Loucy (cell line): Measurements from ENCODE around the gene SH3RF3.
A peak's percentile ranks its signal among the peaks of the same experiment; 100 is the strongest.

Experiments used
- H2AFZ ChIP-seq: fragments of 200-600 bp; sonication (generic); 2 replicates; pipeline ENCODE4 v1.6.0; 2016; ENCODE audit warnings: antibody characterized with exemption, mild to moderate bottlenecking, low read length, moderate library complexity
- H3F3A ChIP-seq: fragments of 200-600 bp; 2 replicates; pipeline ENCODE4 v1.6.0; 2016; ENCODE audit warnings: antibody characterized with exemption, low read depth, mild to moderate bottlenecking
- H3K27me3 ChIP-seq: fragments of 200-600 bp; sonication (generic); 2 replicates; pipeline ENCODE4 v1.6.1; 2014; ENCODE audit warnings: low read length, mild to moderate bottlenecking; ENCODE audit not compliant: insufficient read depth, poor library complexity, severe bottlenecking
- H3K36me3 ChIP-seq: fragments of 200-600 bp; sonication (generic); 2 replicates; pipeline ENCODE4 v1.6.1; 2016; ENCODE audit warnings: low read length; ENCODE audit not compliant: insufficient read depth
- H3K4me1 ChIP-seq: fragments of 200-600 bp; sonication (generic); 2 replicates; pipeline ENCODE4 v1.5.1; 2014; ENCODE audit warnings: low read length, mild to moderate bottlenecking; ENCODE audit not compliant: insufficient read depth, poor library complexity, severe bottlenecking
- H3K4me2 ChIP-seq: fragments of 200-600 bp; sonication (generic); 2 replicates; pipeline ENCODE4 v1.6.0; 2014; ENCODE audit warnings: antibody characterized with exemption, low read length, low read depth, mild to moderate bottlenecking; ENCODE audit not compliant: poor library complexity, severe bottlenecking
- H3K4me3 ChIP-seq: fragments of 200-600 bp; sonication (generic); 2 replicates; pipeline ENCODE4 v1.5.1; 2014; ENCODE audit warnings: low read length, mild to moderate bottlenecking, mixed read lengths; ENCODE audit not compliant: poor library complexity, severe bottlenecking
- H3K79me2 ChIP-seq: fragments of 200-600 bp; sonication (generic); 2 replicates; pipeline ENCODE4 v1.6.1; 2014; ENCODE audit warnings: low read length; ENCODE audit not compliant: insufficient read depth
- H3K9ac ChIP-seq: fragments of 200-600 bp; sonication (generic); 2 replicates; pipeline ENCODE4 v1.6.0; 2014; ENCODE audit warnings: mild to moderate bottlenecking, low read depth, low read length, moderate library complexity; ENCODE audit not compliant: poor library complexity, severe bottlenecking
- H3K9me2 ChIP-seq: fragments of 200-600 bp; sonication (generic); replicated peaks from 2 replicates; pipeline ENCODE4 v1.6.1; 2016; ENCODE audit warnings: low read depth, low read length, mixed read lengths
- H3K9me3 ChIP-seq: fragments of 200-600 bp; sonication (generic); 2 replicates; pipeline ENCODE4 v1.6.1; 2014; ENCODE audit warnings: mild to moderate bottlenecking, antibody characterized with exemption, low read length, low read depth; ENCODE audit not compliant: insufficient read depth
- H4K20me1 ChIP-seq: fragments of 200-600 bp; sonication (generic); 2 replicates; pipeline ENCODE4 v1.6.0; 2014; ENCODE audit warnings: antibody characterized with exemption, low read length, mild to moderate bottlenecking; ENCODE audit not compliant: insufficient read depth, poor library complexity, severe bottlenecking
- EZH2phosphoT487 ChIP-seq: fragments of 200-600 bp; IDR thresholded peaks from 2 replicates; pipeline ENCODE4 v1.6.1; 2018; ENCODE audit warnings: antibody characterized with exemption, mild to moderate bottlenecking, moderate library complexity, borderline replicate concordance
- TF ChIP-seq, protein P1 (sequence below): fragments of 200-600 bp; sonication (generic); conservative IDR thresholded peaks from 2 replicates; pipeline ENCODE4 v1.5.1; 2014; ENCODE audit warnings: mild to moderate bottlenecking, antibody characterized with exemption, low read length

The SH3RF3 gene

GRCh38 chr2:109408043-109408335 is 279.0 kb downstream of the SH3RF3 start:
- no peaks in the 10 kb centered on the region for H3K9me2 ChIP-seq

GRCh38 chr2:109409321-109410038 is 280.5 kb downstream of the SH3RF3 start:
- H3K79me2 ChIP-seq = no peaks in the 10 kb centered on the region
- H3K9ac ChIP-seq = no peak overlapping the region
- no peaks in the 10 kb centered on the region for H3K27me3 ChIP-seq
- peaks cover 26% of the 10 kb centered on the region for H3K4me1 ChIP-seq
- no peaks in the 10 kb centered on the region for H4K20me1 ChIP-seq
- no peaks in the 10 kb centered on the region for H3K36me3 ChIP-seq
- no peaks in the 10 kb centered on the region for H3F3A ChIP-seq
- H3K4me2 ChIP-seq = no peak overlapping the region
- H3K9me2 ChIP-seq = no peaks in the 10 kb centered on the region
- no peak overlapping the region for H2AFZ ChIP-seq
- no peak overlapping the region for H3K4me3 ChIP-seq
- TF ChIP-seq, protein P1, sequence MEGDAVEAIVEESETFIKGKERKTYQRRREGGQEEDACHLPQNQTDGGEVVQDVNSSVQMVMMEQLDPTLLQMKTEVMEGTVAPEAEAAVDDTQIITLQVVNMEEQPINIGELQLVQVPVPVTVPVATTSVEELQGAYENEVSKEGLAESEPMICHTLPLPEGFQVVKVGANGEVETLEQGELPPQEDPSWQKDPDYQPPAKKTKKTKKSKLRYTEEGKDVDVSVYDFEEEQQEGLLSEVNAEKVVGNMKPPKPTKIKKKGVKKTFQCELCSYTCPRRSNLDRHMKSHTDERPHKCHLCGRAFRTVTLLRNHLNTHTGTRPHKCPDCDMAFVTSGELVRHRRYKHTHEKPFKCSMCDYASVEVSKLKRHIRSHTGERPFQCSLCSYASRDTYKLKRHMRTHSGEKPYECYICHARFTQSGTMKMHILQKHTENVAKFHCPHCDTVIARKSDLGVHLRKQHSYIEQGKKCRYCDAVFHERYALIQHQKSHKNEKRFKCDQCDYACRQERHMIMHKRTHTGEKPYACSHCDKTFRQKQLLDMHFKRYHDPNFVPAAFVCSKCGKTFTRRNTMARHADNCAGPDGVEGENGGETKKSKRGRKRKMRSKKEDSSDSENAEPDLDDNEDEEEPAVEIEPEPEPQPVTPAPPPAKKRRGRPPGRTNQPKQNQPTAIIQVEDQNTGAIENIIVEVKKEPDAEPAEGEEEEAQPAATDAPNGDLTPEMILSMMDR = no peak
- TF ChIP-seq EZH2phosphoT487 = no peak
- no peaks in the 10 kb centered on the region for H3K9me3 ChIP-seq

More at GRCh38 chr2:109408043-109408335, 279.0 kb downstream of the SH3RF3 start:
- H3K9ac ChIP-seq = peak overlapping the region; percentile 29
- H3F3A ChIP-seq = no peaks in the 10 kb centered on the region
- no peaks in the 10 kb centered on the region for H4K20me1 ChIP-seq
- H2AFZ ChIP-seq = no peak overlapping the region
- TF ChIP-seq EZH2phosphoT487 = no peak
- TF ChIP-seq, protein P1 = no peak
- no peaks in the 10 kb centered on the region for H3K9me3 ChIP-seq
- H3K79me2 ChIP-seq = no peaks in the 10 kb centered on the region
- no peaks in the 10 kb centered on the region for H3K27me3 ChIP-seq
- H3K36me3 ChIP-seq = no peaks in the 10 kb centered on the region
- peaks cover 30% of the 10 kb centered on the region for H3K4me1 ChIP-seq
- H3K4me2 ChIP-seq = peak overlapping the region; percentile 33
- no peak overlapping the region for H3K4me3 ChIP-seq

DNA sequence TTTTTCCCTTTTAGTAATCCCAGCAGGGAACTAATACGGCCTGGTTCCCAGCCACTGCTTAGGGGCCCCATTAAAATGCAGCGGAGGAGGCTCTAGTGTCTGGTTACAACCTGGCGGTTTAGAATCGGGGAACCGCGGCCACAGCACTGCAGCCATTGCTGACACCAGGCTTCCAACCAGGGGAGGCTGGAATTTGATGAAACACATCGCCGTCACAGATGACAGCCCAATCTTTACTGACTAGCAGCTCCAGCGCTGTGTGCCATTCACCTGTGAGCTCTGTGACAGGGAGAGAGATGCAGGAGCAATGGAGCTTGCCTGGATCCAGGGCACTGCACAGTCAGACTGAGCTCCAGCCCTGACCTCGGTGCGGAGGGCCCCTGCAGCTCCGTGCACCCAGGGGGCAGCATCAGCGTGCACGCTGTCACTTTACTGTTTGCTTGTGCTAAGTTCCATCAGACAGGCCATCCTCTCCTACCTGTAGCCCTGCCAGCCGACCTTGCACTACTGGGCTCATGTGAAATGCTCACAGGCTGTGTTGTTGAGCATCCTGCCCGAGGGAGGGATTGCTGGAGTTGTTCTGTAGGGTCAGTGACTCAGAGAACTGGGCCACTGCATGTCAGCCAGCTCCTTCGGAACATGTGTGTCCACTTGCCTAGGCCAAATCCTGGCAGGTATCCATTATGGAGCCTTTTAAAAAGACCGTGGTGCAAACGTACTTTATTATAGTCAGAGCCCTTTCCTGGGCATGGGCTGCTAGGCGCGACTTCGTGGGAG is 281.2 kb downstream of the SH3RF3 start:
- Histone ChIP-seq H3K27me3 (no peaks in the 10 kb centered on the region), H3K9me2 (no peaks in the 10 kb centered on the region), H3K79me2 (no peaks in the 10 kb centered on the region), H3K4me1 (peaks cover 26% of the 10 kb centered on the region), H2AFZ (no peak overlapping the region), H4K20me1 (no peaks in the 10 kb centered on the region), H3K9me3 (no peaks in the 10 kb centered on the region), H3K4me3 (no peak overlapping the region), H3K36me3 (no peaks in the 10 kb centered on the region), H3F3A (no peaks in the 10 kb centered on the region), H3K4me2 (no peak overlapping the region), H3K9ac (no peak overlapping the region)
- TF ChIP-seq, protein P1 = no peak
- TF ChIP-seq EZH2phosphoT487 = no peak
